Activated effector memory CD4-positive, alpha-beta T cell treated with anti-CD3 and anti-CD28 coated beads, Interleukin-2, amount 50 U/mL, for 16 hours (primary cell): Measurements from ENCODE around the gene GET4.
A peak's percentile ranks its signal among the peaks of the same experiment; 100 is the strongest.

Experiments used
- DNase-seq: peaks from one replicate; pipeline ENCODE4 v3.0.0-alpha.2; 2020

Gene GET4

DNA sequence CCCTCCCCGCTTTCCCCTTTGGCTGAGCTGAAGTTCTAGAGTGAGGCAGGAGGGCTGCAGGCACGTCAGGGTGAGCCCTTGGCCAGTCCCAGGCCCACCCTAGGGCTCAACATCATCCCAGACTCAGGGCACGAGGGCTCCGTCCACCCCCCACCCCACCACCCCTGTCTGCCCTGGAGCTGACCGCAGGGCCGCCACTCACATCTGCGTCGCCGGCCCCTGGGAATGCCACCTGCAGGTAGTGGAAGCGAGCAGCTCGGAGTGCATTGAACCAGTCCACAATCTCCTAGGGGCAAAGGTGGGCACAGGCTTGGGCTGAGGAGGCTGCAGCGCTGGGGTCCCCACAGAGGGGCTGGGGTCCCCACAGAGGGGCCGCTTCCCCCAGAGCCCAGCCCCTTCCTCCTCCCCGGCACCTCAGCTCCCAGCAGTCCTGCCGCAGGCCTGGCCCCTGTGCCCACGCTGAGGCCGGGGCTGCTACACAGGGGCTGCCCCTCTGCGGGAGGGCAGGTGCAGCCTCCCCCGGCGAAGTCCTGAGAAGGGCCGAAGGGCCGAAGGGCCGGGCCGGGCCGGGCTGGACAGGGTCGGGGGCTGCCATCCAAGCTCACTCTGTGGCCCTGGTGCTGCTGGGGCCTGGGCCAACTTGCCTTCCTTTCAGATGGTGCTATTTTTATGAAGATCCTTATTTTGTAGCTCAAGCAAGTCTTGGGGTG, 24.1 kb downstream of the GET4 start:
- no peak for DNase-seq

DNA sequence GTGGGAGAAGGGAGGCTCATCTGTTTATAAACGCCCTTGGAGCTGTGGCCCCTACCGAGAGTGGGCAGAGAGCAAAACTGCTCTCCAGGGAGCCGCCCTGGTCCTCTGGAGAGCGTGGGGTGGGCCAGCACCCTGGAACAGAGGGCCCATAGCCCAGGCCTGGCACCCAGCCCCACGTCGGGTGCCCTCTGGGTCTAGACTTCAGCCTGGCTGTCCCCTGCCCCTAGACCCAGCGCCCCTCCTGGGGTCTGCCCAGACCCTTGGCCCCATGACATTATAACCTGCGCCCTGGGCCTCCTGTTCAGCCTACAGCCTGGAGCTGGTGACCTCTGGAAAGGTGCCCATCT, 24.7 kb downstream of the GET4 start:
- DNase-seq: no peak

DNA sequence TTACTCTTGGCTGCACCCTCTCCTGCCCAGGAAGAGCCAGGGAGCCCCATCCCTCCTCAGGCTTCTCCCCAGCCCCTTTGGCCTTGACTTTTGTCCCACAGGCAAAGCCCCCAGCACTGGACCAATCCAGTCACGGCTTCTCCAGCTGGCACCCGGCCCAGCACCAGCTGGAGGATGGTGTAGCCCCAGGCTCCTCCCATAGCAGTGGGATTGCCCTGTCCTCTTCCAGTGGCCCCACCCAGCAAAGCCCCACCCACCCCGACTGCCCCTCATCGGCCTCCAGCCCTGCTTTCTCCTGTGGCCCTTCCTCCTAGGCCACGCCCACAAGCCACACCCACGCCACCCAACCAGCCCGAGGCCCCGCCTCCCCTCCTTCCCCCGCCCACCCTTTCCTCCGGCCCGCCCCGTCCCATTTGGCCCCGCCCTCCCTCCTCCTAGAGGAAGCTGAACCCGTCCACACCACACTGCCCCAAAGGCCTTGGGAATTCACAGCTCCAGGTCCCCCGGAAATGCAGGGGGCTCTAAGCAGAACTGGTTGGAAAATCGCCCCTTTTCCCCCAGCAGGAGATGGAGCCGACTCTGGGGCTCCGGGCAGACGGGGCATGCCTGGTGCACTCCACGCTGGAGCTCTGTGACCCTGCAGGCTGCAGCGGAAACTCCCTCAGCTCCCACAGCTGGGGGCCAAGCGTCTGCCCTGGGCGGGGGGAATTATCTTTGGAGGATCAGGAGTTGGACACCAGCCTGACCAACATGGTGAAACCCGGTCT, 25.2 kb downstream of the GET4 start:
- DNase-seq: peak; percentile 77

DNA sequence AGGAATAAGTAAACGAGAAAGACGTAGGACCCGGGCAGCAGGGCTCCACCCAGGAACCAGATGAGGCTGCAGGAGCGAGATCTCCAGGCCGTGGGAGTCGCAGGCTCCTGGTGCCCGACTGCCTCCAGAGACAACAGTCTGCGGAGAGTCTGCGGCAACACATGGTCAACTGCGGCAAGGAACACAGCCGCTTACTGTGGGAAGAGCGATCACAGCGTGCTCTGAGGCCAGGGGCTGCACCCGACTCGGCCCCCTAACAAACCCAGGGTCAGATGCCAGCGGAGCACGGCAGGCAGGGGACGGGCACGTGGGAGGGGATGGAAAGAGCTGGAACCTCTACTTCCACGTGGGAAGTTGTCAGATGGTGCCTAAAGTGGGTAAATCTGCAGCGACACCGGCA, 26.6 kb downstream of the GET4 start:
- DNase-seq: no peak

DNA sequence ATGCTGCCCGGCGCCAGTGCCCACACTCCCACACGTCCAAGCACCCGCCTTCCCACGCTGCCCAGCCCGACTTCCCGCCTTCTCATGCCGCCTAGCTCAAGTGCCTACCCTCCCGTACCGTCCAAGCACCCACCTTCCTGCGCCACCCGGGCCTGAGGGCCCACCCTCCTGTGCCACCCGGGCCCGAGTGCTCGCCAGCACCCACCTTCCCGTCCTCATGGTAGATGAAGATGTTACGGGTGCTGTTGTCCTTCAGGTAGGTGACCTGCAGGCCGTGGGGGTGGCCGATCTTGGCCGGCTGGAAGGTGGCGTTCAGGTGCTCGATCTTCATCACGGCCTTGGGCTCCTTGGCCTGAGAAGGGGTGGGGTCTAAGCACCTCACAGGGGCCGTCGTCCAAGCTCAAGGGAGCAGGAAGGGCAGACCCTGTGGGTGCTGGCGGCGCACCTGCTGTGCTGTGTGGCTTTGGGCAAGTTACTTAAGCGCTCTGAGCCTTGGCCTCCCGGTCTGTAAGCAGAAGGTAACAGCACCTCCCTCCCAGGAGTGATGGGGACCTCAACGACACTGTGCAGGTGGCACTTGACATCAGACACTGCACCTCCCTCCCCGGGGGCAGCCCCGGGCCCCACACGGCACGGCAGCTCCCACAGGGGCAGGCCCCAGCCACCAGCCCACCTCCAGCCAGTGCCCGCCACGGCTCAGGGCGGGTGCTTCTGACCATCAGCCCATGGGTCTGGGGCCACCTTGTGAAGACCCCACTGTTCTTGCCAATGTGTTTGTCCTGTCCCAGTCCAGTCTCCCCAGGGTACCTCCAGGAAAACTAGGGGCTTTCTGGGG, 27.8 kb downstream of the GET4 start:
- no peak for DNase-seq

DNA sequence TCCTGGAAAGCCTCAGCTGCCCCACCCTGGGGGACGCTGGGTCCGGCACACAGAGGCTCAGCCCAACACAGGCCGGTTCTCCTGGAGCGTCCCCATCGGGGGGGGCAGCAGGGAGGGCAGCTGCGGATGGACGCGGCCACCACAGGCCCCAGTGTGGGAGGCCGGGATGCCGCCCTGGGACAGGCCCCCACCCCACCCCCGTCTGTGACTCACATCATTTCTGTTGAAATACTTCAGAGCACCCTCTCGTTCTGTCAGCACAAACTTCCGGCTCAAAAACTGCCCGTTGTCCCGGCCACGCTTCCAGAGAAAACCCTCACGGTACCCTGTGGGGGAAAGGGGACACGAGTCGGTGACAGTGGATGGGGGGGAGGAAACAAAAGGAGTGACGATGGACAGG, 28.5 kb downstream of the GET4 start:
- no peak for DNase-seq

DNA sequence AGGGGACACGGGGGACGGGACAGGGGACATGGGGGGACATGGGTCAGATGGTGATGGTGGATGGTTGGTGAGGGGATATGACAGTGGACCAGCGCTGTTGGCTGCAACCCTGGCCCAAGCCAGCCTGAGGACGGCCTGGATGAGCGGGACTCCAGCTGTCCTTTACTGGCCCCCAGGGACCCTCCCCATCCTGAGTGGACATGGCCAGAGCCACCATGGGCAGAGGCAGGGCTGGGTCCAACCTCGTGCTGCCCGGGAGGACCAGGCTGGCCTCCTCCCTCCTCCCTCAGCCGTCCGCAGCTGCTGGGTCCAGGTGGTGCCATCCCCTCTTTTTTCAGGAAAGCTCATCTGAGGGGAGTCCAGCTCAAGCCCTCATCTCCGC, 30.4 kb downstream of the GET4 start:
- DNase-seq: no peak

DNA sequence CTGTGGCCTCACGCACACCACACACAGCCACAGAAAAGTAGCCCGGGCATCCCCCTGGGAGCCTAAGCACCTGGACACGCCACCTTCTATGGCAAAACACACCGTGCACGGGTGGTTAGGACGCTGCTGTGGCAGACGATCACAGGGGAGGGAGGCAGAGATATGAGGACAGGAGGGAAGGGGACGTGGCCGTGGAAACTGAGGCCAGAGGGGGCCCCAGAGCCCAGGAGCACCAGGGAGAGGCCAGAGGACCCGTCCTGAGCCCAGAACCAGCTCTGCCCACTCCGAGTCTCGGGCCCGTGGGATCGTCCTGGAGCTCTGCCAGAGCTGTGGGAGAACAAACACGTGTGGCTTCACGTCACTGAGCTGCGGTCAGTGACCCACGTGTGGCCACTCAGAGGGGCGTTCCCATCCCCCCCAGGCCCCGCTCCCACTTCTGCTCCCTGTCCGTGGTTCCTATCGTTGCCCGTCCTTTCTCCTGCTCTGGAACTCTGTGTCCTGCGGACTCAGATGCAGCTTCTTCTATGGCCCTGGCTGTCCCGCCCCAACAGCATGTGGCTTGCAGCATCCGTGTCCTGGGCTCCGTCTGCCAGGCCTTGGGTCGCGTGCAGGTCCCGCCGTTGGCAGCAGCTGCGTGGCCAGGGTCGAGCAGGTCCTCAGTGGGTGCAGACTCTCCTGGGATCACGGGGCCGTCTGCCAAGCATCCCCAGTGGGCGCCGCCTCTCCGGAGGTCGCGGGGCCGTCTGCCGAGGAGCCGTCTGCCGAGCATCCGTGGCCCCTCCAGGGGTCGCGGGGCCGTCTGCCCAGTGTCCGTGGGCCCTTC, 31.0 kb downstream of the GET4 start:
- no peak for DNase-seq

DNA sequence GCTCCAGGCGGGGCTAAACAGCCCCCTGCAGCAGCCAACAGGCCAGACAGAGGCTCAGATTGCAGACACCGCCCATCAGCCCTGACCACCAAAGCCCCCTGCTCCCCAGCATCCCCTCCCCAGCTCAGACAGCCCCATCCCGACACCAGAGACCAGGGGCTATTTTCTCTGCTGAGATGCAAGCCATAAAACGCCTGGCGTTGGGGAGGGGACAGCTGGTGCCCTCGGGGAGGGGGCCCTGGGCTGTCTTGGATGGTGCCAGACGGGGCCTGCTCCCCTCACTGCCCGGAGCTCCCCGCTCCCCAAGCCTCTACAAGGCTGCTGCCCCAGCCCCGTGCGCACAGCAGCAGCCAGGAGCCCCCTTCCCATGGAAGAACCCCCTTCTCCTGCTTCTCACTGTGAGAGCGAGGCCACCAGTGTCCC, 31.8 kb downstream of the GET4 start:
- DNase-seq: no peak

DNA sequence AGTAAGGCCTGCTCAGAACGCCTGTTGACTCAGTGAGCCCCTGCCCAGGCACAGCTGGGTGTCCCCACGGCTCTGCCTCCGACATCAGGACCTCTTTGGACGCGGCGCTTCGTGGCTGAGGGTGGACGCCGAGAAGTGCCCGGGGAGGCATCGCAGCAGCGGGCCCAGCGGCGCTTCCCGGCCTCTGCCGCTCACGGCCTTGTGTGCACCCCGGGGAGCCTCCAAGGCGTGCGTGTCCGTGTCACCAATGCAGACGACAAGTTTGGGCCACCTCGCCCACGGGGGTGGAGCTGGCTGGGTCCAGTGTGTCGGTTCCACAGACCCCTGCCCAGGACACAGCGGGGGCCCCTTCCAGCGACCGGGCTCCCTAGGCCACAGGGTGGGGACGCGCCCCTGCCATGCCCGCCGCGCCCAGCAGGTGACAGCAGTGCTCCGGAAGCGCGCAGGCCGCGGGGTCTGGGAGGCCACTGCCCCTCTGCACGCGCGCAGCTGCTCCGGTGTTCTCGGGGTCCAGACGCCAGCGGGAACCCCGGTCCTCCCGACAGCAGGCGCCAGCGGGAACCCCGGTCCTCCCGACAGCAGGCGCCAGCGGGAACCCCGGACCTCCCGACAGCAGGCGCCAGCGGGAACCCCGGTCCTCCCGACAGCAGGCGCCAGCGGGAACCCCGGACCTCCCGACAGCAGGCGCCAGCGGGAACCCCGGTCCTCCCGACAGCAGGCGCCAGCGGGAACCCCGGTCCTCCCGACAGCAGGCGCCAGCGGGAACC, 32.4 kb downstream of the GET4 start:
- peak; percentile 83 for DNase-seq

DNA sequence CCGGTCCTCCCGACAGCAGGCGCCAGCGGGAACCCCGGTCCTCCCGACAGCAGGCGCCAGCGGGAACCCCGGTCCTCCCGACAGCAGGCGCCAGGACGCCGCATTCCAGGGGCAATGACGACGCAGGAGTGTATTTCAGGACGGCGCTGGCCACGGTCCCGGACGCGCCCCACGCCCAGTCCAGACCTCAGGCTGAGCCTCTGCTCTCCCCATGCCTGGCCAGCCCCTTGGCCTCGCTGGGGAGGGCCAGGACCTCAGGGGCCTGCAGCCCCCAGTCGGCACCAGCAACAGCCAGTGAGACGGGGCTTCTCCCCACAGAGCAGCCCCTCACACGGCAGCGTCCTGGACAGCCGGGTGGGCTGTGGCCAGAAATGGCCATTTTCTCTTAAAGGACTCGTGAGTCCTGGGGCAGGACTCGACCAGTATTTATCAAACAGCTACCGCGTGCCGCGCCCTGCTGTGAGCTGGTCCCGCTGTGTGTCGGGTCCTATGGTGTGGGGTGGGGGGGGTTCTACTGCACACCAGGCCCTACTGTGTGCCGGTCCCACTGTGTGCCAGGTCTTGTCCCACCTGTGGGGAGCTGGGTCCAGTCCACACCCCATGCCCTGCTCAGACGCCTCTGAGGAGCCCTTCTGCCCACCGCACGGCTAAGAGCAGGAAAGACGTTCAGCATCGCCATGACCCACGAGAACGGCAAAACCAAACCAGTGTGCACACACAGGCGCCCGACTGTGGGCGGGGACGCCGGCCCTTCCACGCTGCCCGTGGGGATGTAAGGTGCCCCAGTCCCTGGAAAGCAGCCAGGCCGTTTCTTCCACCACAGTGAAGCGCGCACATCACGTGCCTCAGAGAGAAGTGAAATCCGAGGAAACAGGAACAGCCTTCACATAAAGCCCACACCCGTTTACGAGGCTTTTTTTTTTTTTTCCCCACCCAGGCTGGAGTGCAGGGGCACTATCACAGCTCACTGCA, 33.3 kb downstream of the GET4 start:
- no peak for DNase-seq

DNA sequence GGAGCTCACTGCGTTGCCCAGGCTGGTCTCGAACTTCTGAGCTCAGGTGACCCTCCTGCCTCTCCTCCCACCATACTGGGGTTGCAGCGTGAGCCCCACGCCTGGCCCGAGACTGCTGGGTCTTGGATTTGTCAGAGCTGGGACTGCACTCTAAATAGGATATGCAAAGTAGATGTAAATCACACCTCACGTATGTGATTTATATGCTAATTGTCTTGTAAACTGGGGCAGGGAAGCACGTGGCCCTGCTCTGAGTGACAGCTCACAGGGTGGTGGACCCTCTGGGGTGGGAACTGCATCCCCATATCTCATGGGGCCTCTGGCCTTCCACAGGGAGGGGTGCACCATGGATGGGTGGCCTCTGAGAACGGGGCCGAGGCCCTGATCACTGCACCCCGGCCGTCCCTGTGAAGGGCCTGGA, 34.1 kb downstream of the GET4 start:
- DNase-seq: no peak

DNA sequence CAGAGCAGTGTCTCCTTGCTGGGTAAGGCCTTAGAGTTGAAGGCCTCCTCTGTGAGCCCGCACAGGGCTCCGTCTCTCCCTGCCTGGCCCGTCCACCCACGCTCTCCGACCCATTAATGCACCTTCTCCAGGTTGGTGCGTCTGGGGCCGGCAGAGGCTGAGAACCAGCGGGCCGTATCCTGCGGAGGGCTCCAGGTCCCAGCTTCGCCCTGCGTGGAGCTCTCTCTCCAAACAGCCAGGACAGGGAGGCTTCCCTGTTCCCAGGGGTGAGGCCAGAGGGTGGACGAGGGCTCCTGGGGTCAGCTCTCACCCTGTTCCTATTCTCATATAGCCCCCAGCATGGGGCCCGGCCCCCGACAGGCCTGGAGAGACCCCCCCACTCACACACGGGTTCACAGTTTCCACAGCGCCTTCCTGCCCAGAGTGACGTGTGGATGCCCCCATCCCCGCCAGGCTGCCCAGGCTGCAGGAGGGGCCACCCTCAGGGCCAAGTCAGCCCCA, 34.6 kb downstream of the GET4 start:
- no peak for DNase-seq

DNA sequence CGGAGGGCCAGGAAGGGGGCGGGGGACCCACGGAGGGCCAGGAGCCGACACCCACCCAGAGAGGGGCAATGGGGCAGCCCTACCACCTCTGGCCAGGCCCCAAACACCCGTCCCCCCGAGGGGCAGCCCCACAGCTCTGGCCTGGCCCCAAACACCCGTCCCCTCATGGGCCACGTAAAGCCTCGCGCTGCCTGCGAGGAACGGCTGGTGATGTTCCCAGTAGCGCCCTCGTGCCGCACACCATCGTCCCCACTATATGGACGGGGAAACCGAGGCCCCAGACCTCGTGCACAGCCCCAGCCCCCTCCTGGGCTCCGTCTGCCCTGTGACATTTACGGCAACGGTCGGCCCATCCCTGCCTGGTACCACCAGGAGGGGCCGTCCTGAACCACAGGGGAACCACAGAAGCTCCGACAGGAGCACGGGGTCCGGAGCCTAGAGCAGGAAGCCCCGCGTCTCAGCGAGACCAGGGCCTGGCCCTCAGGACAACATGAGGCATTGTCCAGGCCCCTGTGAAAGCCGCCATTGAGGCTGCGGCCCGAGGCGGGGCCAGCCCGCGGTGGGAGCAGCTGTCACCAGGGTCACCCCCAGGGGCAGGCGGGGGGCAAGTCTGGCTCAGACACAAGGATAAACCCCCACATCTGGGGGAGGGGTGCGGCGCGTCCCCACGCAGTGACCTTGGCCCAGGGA, 35.6 kb downstream of the GET4 start:
- no peak for DNase-seq

DNA sequence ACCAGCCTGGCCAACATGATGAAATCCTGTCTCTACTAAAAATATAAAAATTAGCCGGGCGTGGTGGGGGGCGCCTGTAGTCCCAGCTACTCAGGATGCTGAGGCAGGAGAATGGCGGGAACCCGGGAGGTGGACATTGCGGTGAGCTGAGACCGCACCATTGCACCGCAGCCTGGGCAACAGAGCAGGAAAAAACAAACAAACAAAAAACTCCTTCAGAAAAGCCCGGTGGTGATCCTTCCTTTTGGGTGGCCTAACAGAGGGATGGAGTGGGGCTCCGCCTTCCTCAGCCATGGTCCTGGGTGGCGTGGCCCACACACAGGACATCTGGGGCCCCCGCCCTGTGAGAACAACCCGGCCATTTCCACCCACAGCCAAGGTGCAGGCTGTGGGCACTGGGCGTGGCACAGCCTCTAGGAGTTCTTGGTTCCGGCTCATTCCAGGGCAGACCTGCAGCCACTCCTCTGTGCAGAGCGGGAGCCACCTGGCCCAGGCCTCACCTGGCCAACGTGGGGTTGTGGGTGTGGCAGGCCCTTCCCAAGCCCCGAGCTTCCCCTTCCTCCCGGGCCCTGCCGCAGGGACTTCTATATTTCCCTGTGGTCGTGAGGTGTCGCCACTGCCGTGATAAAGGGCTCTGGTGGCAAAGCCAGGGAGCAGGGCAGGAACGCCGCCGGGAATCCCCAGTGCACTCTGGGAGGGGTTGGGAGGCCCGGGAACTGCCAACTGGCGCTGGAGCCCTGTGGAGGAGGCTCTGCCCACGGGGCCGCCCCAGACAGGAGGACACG, 37.6 kb downstream of the GET4 start:
- no peak for DNase-seq

DNA sequence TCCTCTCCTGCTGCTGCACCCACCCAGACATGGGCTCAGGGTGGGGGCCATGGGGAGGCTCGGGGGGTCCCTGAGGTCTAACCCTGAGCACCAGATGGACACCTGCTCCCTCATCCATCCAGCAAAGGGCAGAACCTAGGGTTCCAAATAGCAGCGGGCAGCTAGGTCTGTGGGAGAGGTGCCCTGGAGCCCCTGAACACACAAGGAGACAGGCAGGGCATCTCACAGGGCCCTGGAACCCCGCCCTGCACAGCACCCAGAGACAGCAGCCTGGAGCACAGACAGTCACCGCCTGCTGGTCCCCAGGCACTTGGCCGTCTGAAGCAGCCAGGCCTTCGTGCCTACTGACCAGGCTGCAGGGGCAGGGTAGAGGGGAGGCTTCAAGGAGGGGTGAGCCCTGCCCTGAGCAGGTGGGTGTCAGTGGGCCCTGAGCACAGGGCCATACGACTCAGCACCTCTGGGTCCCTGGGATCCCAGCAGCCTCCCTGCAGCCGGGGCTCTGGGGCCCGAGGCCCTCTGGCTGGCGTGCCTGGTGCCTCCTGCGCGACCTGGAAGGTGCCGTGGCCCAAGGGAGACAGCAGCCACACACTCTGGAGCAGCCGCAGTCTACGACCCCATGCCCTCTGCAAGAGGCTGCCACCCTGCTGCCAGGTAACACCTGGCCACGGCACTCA, 38.3 kb downstream of the GET4 start:
- no peak for DNase-seq

DNA sequence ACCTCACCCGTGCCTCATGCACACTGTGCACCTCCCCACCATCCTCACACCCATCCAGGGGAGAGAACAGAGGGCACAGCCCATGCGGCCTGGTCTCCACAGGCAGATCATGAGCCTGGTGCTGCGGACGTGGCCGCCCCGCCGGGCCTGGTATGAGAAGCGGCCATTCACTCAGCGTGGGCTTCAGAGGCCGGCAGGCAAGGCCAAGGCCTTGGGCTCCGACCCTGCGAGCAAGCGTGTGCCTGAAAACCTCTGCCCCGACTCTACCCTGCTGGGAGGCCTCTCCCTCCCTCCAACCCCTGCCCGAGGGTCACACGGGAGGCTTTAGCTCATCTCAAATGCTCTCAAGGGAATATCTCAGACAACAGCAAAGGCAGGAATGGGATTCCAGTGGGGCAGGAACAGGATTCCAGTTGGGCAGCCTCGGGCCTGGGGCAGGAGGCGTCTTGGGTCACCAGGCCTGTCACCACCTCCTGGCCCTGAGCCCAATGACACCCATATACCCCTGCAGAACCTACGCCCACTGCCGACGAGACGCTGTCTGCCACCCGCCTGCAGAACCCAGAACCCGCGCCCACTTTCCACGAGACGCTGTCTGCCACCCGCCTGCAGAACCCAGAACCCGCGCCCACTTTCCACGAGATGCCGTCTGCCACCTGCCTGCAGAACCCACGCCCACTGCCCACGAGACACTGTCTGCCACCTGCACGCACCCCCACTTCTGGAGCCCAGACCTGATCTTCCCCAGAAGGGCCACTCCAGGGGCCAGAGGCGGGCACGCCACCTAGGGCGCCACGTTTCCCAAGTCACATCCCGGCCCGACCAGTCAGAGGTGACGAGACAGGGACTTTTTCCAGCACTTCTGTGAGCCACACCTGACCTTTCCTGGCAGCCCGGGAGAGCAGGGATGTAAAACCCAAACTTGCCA, 39.2 kb downstream of the GET4 start:
- DNase-seq: no peak
